ENCODE measurements around the gene VPS41.

DNA sequence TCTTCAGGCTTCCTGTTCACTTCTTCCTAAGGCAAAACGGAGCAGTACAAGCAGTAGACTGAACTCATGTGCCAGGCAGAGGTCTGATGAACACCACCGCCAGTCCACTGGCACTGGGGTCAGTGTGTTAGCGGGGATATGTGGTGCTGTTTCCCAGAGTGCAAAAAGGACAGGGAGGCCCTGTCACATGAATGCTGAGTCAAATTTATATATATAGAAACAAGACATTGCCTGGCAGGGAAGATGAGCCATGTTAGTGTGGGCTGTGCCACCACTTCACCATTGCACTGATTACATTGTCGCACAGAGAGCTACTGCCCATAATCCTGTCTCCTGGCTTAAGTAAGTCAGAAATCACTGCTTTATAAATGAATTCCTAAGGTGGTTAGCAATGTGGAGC, 155.6 kb downstream of the VPS41 start:
- TF ChIP-seq, protein P1, sequence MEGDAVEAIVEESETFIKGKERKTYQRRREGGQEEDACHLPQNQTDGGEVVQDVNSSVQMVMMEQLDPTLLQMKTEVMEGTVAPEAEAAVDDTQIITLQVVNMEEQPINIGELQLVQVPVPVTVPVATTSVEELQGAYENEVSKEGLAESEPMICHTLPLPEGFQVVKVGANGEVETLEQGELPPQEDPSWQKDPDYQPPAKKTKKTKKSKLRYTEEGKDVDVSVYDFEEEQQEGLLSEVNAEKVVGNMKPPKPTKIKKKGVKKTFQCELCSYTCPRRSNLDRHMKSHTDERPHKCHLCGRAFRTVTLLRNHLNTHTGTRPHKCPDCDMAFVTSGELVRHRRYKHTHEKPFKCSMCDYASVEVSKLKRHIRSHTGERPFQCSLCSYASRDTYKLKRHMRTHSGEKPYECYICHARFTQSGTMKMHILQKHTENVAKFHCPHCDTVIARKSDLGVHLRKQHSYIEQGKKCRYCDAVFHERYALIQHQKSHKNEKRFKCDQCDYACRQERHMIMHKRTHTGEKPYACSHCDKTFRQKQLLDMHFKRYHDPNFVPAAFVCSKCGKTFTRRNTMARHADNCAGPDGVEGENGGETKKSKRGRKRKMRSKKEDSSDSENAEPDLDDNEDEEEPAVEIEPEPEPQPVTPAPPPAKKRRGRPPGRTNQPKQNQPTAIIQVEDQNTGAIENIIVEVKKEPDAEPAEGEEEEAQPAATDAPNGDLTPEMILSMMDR (IDR thresholded peaks at IDR 0.05) = no peak
- TF ChIP-seq, protein P2, sequence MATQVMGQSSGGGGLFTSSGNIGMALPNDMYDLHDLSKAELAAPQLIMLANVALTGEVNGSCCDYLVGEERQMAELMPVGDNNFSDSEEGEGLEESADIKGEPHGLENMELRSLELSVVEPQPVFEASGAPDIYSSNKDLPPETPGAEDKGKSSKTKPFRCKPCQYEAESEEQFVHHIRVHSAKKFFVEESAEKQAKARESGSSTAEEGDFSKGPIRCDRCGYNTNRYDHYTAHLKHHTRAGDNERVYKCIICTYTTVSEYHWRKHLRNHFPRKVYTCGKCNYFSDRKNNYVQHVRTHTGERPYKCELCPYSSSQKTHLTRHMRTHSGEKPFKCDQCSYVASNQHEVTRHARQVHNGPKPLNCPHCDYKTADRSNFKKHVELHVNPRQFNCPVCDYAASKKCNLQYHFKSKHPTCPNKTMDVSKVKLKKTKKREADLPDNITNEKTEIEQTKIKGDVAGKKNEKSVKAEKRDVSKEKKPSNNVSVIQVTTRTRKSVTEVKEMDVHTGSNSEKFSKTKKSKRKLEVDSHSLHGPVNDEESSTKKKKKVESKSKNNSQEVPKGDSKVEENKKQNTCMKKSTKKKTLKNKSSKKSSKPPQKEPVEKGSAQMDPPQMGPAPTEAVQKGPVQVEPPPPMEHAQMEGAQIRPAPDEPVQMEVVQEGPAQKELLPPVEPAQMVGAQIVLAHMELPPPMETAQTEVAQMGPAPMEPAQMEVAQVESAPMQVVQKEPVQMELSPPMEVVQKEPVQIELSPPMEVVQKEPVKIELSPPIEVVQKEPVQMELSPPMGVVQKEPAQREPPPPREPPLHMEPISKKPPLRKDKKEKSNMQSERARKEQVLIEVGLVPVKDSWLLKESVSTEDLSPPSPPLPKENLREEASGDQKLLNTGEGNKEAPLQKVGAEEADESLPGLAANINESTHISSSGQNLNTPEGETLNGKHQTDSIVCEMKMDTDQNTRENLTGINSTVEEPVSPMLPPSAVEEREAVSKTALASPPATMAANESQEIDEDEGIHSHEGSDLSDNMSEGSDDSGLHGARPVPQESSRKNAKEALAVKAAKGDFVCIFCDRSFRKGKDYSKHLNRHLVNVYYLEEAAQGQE (IDR thresholded peaks at IDR 0.05; ENCODE audit: low read depth, low read length) = no peak
- TF ChIP-seq POLR2AphosphoS5 (IDR thresholded peaks at IDR 0.05; ENCODE audit: low read depth, low read length) (no peak), YY1 (IDR thresholded peaks at IDR 0.05; ENCODE audit: low read depth) (no peak), RAD21 (IDR thresholded peaks at IDR 0.05; ENCODE audit: low read length) (no peak), NFIC (IDR thresholded peaks at IDR 0.05; ENCODE audit: borderline replicate concordance) (no peak), EP300 (IDR thresholded peaks at IDR 0.05; ENCODE audit: borderline replicate concordance in 1 of 2, low read depth in 1 of 2, low read length in 1 of 2) (no peak), FOXM1 (IDR thresholded peaks at IDR 0.05; ENCODE audit: low read depth) (no peak), TCF12 (IDR thresholded peaks at IDR 0.05) (no peak), EZH2phosphoT487 (IDR thresholded peaks at IDR 0.05; ENCODE audit: borderline replicate concordance, low read depth) (no peak), GABPA (IDR thresholded peaks at IDR 0.05; ENCODE audit: low read depth) (no peak)
- TF ChIP-seq, protein P3, sequence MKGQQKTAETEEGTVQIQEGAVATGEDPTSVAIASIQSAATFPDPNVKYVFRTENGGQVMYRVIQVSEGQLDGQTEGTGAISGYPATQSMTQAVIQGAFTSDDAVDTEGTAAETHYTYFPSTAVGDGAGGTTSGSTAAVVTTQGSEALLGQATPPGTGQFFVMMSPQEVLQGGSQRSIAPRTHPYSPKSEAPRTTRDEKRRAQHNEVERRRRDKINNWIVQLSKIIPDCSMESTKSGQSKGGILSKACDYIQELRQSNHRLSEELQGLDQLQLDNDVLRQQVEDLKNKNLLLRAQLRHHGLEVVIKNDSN (IDR thresholded peaks at IDR 0.05; ENCODE audit: borderline replicate concordance, low read depth) = no peak
- TF ChIP-seq, protein P4, sequence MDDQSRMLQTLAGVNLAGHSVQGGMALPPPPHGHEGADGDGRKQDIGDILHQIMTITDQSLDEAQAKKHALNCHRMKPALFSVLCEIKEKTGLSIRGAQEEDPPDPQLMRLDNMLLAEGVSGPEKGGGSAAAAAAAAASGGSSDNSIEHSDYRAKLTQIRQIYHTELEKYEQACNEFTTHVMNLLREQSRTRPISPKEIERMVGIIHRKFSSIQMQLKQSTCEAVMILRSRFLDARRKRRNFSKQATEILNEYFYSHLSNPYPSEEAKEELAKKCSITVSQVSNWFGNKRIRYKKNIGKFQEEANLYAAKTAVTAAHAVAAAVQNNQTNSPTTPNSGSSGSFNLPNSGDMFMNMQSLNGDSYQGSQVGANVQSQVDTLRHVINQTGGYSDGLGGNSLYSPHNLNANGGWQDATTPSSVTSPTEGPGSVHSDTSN (IDR thresholded peaks at IDR 0.05) = no peak
